Subcutaneous adipose tissue (tissue), 4 donors: ENCODE measurements around the gene TNNI3K. TPM values are rescaled to one million over a fixed set of nuclear protein-coding genes. Genes with fewer than 3 reads are reported as not detected.

Experiments used
- CTCF ChIP-seq: fragments of 450-650 bp; IDR thresholded peaks from one replicate; pipeline ENCODE4 v1.5.1; 2016; ENCODE audit warnings: low read depth, mild to moderate bottlenecking, control low read depth, antibody characterized with exemption, moderate library complexity
- total RNA-seq, 4 donors: library from RNA; depleted of rRNA; stranded (reverse); fragments of >200 nt; gene quantifications; one replicate each; pipeline ENCODE4 v1.1.0, GENCODE V29; 2016

The TNNI3K gene
- total RNA-seq, 4 donors from 2014 or later = 0.98 to 7.0 (median 3.9) TPM; not detected in 1

GRCh38 chr1:74455390-74455789 lies 220.2 kb downstream of the TNNI3K start:
- TF ChIP-seq CTCF = no peak

- no peak for TF ChIP-seq CTCF
These were observed 222.1 kb downstream of the TNNI3K start for GRCh38 chr1:74457253-74457652.

GRCh38 chr1:74463333-74463988 lies 228.3 kb downstream of the TNNI3K start:
- no peak for TF ChIP-seq CTCF

- TF ChIP-seq CTCF = no peak
These were observed 228.8 kb downstream of the TNNI3K start for GRCh38 chr1:74464037-74464436.

GRCh38 chr1:74465193-74465681 lies 230.1 kb downstream of the TNNI3K start:
- no peak for TF ChIP-seq CTCF

- no peak for TF ChIP-seq CTCF
These were observed 232.7 kb downstream of the TNNI3K start for GRCh38 chr1:74467786-74468377.

GRCh38 chr1:74468982-74469603 lies 233.9 kb downstream of the TNNI3K start:
- TF ChIP-seq CTCF = no peak
